ENCODE measurements around the gene SNX5. TPM values are rescaled to one million over a fixed set of nuclear protein-coding genes. Genes with fewer than 3 reads are reported as not detected.

Gene SNX5
- total and polyA plus RNA-seq, 2 of the 8 experiments (the other 6 are each of a cell fraction or from before 2014, with no cell fraction given): 155 to 194 TPM

GRCh38 chr20:17925141-17925939 lies 43.3 kb downstream of the SNX5 start:
- Histone ChIP-seq H3K14ac (ENCODE audit: insufficient read length) (no peak overlapping the region), H2BK15ac (ENCODE audit: low read length) (no peak overlapping the region), H2BK12ac (ENCODE audit: low read depth, low read length) (no peak overlapping the region), H3K23ac (ENCODE audit: insufficient read length) (no peak overlapping the region), H3K27me3 (replicated peaks in 1 of 4; ENCODE audit: control insufficient read depth in 3 of 4, extremely low read depth in 1 of 4, insufficient read depth in 3 of 4, low read length in 3 of 4) (no peaks in the 10 kb centered on the region), H3K18ac (ENCODE audit: extremely low read depth, low read length) (no peak overlapping the region), H3K4me2 (ENCODE audit: insufficient read depth in 1 of 2, low read depth in 2 of 2, low read length in 2 of 2) (no peak overlapping the region), H2AK5ac (ENCODE audit: low read depth, low read length) (no peak overlapping the region), H4K91ac (replicated peaks; ENCODE audit: insufficient read length, low read length) (no peak overlapping the region), H3K79me1 (ENCODE audit: low read depth, low read length) (no peaks in the 10 kb centered on the region), H3K4me3 (ENCODE audit: extremely low read depth in 1 of 4, insufficient read depth in 2 of 4, low read depth in 3 of 4, low read length in 4 of 4) (no peak overlapping the region), H2BK5ac (ENCODE audit: low read depth, low read length) (no peak overlapping the region), H3K36me3 (ENCODE audit: control insufficient read depth in 2 of 4, insufficient read depth in 4 of 4, low read length in 3 of 4) (no peaks in the 10 kb centered on the region), H4K5ac (ENCODE audit: insufficient read length, low read depth, low read length) (no peak overlapping the region), H3K56ac (replicated peaks; ENCODE audit: insufficient read length, low read depth, low read length) (no peak overlapping the region), H3K79me2 (ENCODE audit: control insufficient read depth in 1 of 2, insufficient read depth in 2 of 2, low read length in 2 of 2) (no peaks in the 10 kb centered on the region), H2BK120ac (replicated peaks; ENCODE audit: low read depth, low read length) (no peak overlapping the region), H3K4ac (replicated peaks; ENCODE audit: insufficient read length, low read depth, low read length) (no peak overlapping the region), H4K8ac (ENCODE audit: extremely low read depth, insufficient read depth, low read length) (no peak overlapping the region), H3K9ac (replicated peaks in 1 of 4; ENCODE audit: extremely low read depth in 1 of 4, low read depth in 3 of 4, low read length in 3 of 4) (no peak overlapping the region), H3K9me3 (ENCODE audit: insufficient read depth in 2 of 2, low read depth in 1 of 2, low read length in 1 of 2) (no peaks in the 10 kb centered on the region), H2AFZ (ENCODE audit: low read length) (no peak overlapping the region), H3K23me2 (ENCODE audit: low read depth, low read length) (no peaks in the 10 kb centered on the region), H4K20me1 (replicated peaks in 1 of 2; ENCODE audit: control insufficient read depth in 1 of 2, insufficient read depth in 2 of 2, low read length in 2 of 2) (peaks cover 0 to 2% of the 10 kb centered on the region in 2 experiments), H3K4me1 (replicated peaks in 1 of 4; ENCODE audit: control insufficient read depth in 3 of 4, insufficient read depth in 4 of 4, low read length in 3 of 4) (peaks cover 0 to 9% (median 4%) of the 10 kb centered on the region in 4 experiments; a peak in 4 of 7 replicates), H2BK20ac (ENCODE audit: low read length) (no peak overlapping the region), H3K27ac (ENCODE audit: low read depth, low read length) (no peak overlapping the region)
- DNase-seq (ENCODE audit: low read depth in 1 of 2, low spot score in 2 of 2) (no peak), FAIRE-seq (no peak)
- POLR2A ChIA-PET (ENCODE audit: partially characterized antibody): no interaction called here
- 92% methylated on average over 11 of the region's 11 CpGs; no CpG with 5 or more reads in 1 of the 2 experiments for WGBS, 2 experiments (ENCODE audit: extremely low coverage in 1 of 2, insufficient coverage in 1 of 2, insufficient read length in 1 of 2, insufficient replicate concordance in 2 of 2, low coverage in 1 of 2, low lambda C conversion rate in 2 of 2, missing lambda C conversion rate in 1 of 2)
- TF ChIP-seq MAFK (IDR thresholded peaks at IDR 0.05; ENCODE audit: low read depth, low read length): no peak
- no peak for TF ChIP-seq GABPA (IDR thresholded peaks at IDR 0.05; ENCODE audit: borderline replicate concordance, insufficient read depth, low read length)
- no peak for TF ChIP-seq KDM5A (IDR thresholded peaks at IDR 0.05; ENCODE audit: low read length)
- TF ChIP-seq CBX8 (IDR thresholded peaks at IDR 0.05; ENCODE audit: borderline replicate concordance, low read depth, low read length): no peak
- no peak for TF ChIP-seq RXRA (IDR thresholded peaks at IDR 0.05; ENCODE audit: insufficient read depth, low read depth, low read length)
- TF ChIP-seq E2F6 (IDR thresholded peaks at IDR 0.05): no peak
- no peak for TF ChIP-seq CTBP2 (IDR thresholded peaks at IDR 0.05; ENCODE audit: borderline replicate concordance, insufficient read depth, insufficient read length, low read length)
- no peak for TF ChIP-seq HDAC2 (IDR thresholded peaks at IDR 0.05; ENCODE audit: borderline replicate concordance in 1 of 2, low read depth in 2 of 2, low read length in 2 of 2)
- TF ChIP-seq HDAC6 (IDR thresholded peaks at IDR 0.05; ENCODE audit: low read depth, low read length): no peak
- TF ChIP-seq SIN3A (conservative IDR thresholded peaks at IDR 0.05 in 1 of 2, IDR thresholded peaks at IDR 0.05 in 1 of 2; ENCODE audit: low read depth in 1 of 2, low read length in 2 of 2): no peak
- CTCF ChIA-PET (ENCODE audit: partially characterized antibody): interaction anchor here (0.9 to 1.5 kb wide), 3 partner anchors 16 to 242 kb away, joined by 3 read pairs; no protein-coding TSS in a partner anchor
